Measurements from ENCODE around the gene CNTNAP2.

DNA sequence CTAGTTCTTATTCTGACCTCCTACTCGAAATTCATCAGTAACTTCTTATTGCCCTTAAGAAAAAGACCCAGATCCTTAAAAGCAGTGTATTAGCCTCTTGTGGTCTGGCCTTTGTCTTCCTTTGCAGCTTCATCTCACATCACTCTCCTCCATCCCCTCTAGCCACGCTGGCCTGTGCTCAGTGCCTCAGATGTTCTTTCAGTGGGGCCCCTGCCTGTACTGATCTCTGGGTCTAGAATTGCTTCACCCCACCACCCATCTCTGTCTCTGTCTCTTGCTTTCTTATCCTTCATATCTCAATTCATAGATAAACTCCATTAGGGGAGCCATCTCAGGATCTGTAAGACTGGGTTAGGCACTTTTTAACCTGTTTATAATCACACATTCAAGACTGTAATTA is 1295.5 kb downstream of the CNTNAP2 start:
- no peak for TF ChIP-seq SMC3 (IDR thresholded peaks at IDR 0.05; ENCODE audit: low read depth, low read length)
- TF ChIP-seq, protein P1, sequence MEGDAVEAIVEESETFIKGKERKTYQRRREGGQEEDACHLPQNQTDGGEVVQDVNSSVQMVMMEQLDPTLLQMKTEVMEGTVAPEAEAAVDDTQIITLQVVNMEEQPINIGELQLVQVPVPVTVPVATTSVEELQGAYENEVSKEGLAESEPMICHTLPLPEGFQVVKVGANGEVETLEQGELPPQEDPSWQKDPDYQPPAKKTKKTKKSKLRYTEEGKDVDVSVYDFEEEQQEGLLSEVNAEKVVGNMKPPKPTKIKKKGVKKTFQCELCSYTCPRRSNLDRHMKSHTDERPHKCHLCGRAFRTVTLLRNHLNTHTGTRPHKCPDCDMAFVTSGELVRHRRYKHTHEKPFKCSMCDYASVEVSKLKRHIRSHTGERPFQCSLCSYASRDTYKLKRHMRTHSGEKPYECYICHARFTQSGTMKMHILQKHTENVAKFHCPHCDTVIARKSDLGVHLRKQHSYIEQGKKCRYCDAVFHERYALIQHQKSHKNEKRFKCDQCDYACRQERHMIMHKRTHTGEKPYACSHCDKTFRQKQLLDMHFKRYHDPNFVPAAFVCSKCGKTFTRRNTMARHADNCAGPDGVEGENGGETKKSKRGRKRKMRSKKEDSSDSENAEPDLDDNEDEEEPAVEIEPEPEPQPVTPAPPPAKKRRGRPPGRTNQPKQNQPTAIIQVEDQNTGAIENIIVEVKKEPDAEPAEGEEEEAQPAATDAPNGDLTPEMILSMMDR (conservative IDR thresholded peaks at IDR 0.05; ENCODE audit: low read depth, low read length): no peak
- TF ChIP-seq RFX5 (IDR thresholded peaks at IDR 0.05; ENCODE audit: low read depth, low read length): no peak
- no peak for TF ChIP-seq MAFK (IDR thresholded peaks at IDR 0.05; ENCODE audit: low read depth, low read length)
- TF ChIP-seq MXI1 (IDR thresholded peaks at IDR 0.05; ENCODE audit: borderline replicate concordance, low read depth, low read length): no peak
- TF ChIP-seq POLR2A (IDR thresholded peaks at IDR 0.05; ENCODE audit: low read depth, low read length): no peak
- no peak for TF ChIP-seq FOS (IDR thresholded peaks at IDR 0.05; ENCODE audit: low read depth, low read length)
- TF ChIP-seq USF2 (IDR thresholded peaks at IDR 0.05; ENCODE audit: low read depth, low read length): no peak
- TF ChIP-seq CEBPB (IDR thresholded peaks at IDR 0.05; ENCODE audit: low read depth, low read length): no peak
- no peak for TF ChIP-seq BHLHE40 (IDR thresholded peaks at IDR 0.05; ENCODE audit: low read depth, low read length)
- no peak for TF ChIP-seq RCOR1 (IDR thresholded peaks at IDR 0.05; ENCODE audit: insufficient replicate concordance, low read length)
